IMR-90 (cell line): Measurements from ENCODE around the gene EIF4E1B. TPM values are rescaled to one million over a fixed set of nuclear protein-coding genes. Genes with fewer than 3 reads are reported as not detected.

Experiments
- ATAC-seq: fragments of 200-7000 bp; cut with Tn5 transposase; 2 replicates; pipeline ENCODE4 v1.9.1; 2020; ENCODE audit warnings: low read depth, mild to moderate bottlenecking, moderate library complexity
- BruUV-seq: library from RNA; stranded (reverse); fragments of 400-500 nt; replicated peaks from 2 replicates; lab custom pipeline; 2021; lab: Mats Ljungman, UMichigan
- CTCF ChIA-PET: fragments of 300-600 bp; formaldehyde crosslinking; extraction: SDS; loops from one replicate; lab custom pipeline; 2021; ENCODE audit warnings: antibody characterized with exemption; lab: Yijun Ruan, JAX
- POLR2A ChIA-PET: fragments of 300-600 bp; sonication (Branson Sonifier 250); formaldehyde crosslinking; loops from one replicate; lab custom pipeline; 2022; ENCODE audit warnings: antibody characterized with exemption; ENCODE audit not compliant: unreplicated experiment; lab: Charles Lee
- DNase-seq: peaks from one replicate; pipeline ENCODE4 v3.0.0; 2013
- H2AFZ ChIP-seq: replicated peaks from 2 replicates; pipeline ENCODE3; 2013; ENCODE audit warnings: low read length, mild to moderate bottlenecking; ENCODE audit not compliant: poor library complexity
- H2AK5ac ChIP-seq: 2 replicates; pipeline ENCODE4 v1.6.1; 2013; ENCODE audit warnings: low read depth, low read length, inconsistent platforms
- H2AK9ac ChIP-seq: replicated peaks from 2 replicates; pipeline ENCODE3; 2013; ENCODE audit warnings: mild to moderate bottlenecking, low read depth, low read length, moderate library complexity; ENCODE audit not compliant: poor library complexity
- H2BK120ac ChIP-seq: 2 replicates; pipeline ENCODE4 v1.6.1; 2013; ENCODE audit warnings: low read depth, low read length, inconsistent platforms
- H2BK15ac ChIP-seq: 3 replicates; pipeline ENCODE4 v1.6.1; 2013; ENCODE audit warnings: low read depth, low read length, inconsistent platforms
- H2BK20ac ChIP-seq: 2 replicates; pipeline ENCODE4 v1.6.1; 2013; ENCODE audit warnings: low read depth, mild to moderate bottlenecking, inconsistent platforms, low read length, moderate library complexity
- H2BK5ac ChIP-seq: 2 replicates; pipeline ENCODE4 v1.6.1; 2013; ENCODE audit warnings: mild to moderate bottlenecking, low read depth, low read length, inconsistent platforms; ENCODE audit not compliant: poor library complexity, severe bottlenecking
- H3K14ac ChIP-seq: replicated peaks from 2 replicates; pipeline ENCODE4 v1.6.1; 2013; ENCODE audit warnings: low read depth, low read length, inconsistent platforms
- H3K18ac ChIP-seq: 2 replicates; pipeline ENCODE4 v1.6.1; 2013; ENCODE audit warnings: low read depth, low read length, control low read depth
- H3K23ac ChIP-seq: 2 replicates; pipeline ENCODE4 v1.6.1; 2013; ENCODE audit warnings: low read depth, low read length, inconsistent platforms
- H3K27ac ChIP-seq: 2 replicates; pipeline ENCODE4 v1.5.1; 2013; ENCODE audit warnings: mild to moderate bottlenecking, control low read depth, low read length; ENCODE audit not compliant: insufficient read depth
- H3K27me3 ChIP-seq: 2 replicates; pipeline ENCODE4 v1.6.1; 2013; ENCODE audit warnings: low read length; ENCODE audit not compliant: control insufficient read depth, insufficient read depth
- H3K36me3 ChIP-seq: 2 replicates; pipeline ENCODE4 v1.6.1; 2013; ENCODE audit warnings: low read length, mixed read lengths; ENCODE audit not compliant: control insufficient read depth, insufficient read depth
- H3K4ac ChIP-seq: 2 replicates; pipeline ENCODE4 v1.6.1; 2013; ENCODE audit warnings: low read depth, low read length, inconsistent platforms
- H3K4me1 ChIP-seq: 2 replicates; pipeline ENCODE4 v1.6.1; 2013; ENCODE audit warnings: low read length, mixed read lengths; ENCODE audit not compliant: control insufficient read depth, insufficient read depth
- H3K4me2 ChIP-seq: 2 replicates; pipeline ENCODE4 v1.6.1; 2013; ENCODE audit warnings: low read depth, mild to moderate bottlenecking, control low read depth, low read length, moderate library complexity
- H3K4me3 ChIP-seq: 2 replicates; pipeline ENCODE4 v1.5.1; 2013; ENCODE audit warnings: low read depth, mild to moderate bottlenecking, control low read depth, low read length, moderate library complexity; ENCODE audit not compliant: insufficient read depth
- H3K56ac ChIP-seq: 2 replicates; pipeline ENCODE4 v1.6.1; 2013; ENCODE audit warnings: low read length, inconsistent platforms; ENCODE audit not compliant: insufficient read depth; ENCODE audit errors: extremely low read depth
- H3K79me1 ChIP-seq, 2 experiments: 2 replicates each; pipeline ENCODE4 v1.6.1; 2013; ENCODE audit warnings: low read length in 2 of 2, inconsistent platforms in 1 of 2, low read depth in 1 of 2
- H3K9ac ChIP-seq: 2 replicates; pipeline ENCODE4 v1.6.1; 2013; ENCODE audit warnings: low read depth, low read length, control low read depth
- H3K9me1 ChIP-seq: 2 replicates; pipeline ENCODE4 v1.6.1; 2013; ENCODE audit warnings: low read length, inconsistent platforms; ENCODE audit not compliant: insufficient read depth
- H3K9me3 ChIP-seq: 2 replicates; pipeline ENCODE4 v1.6.1; 2013; ENCODE audit warnings: low read length; ENCODE audit not compliant: control insufficient read depth, insufficient read depth
- H4K20me1 ChIP-seq: 2 replicates; pipeline ENCODE4 v1.6.1; 2013; ENCODE audit warnings: low read length, inconsistent platforms; ENCODE audit not compliant: insufficient read depth
- H4K5ac ChIP-seq: 2 replicates; pipeline ENCODE4 v1.6.1; 2013; ENCODE audit warnings: mild to moderate bottlenecking, low read depth, low read length, control low read depth
- H4K8ac ChIP-seq, 2 experiments: 2 replicates each; pipeline ENCODE4 v1.6.1; 2013; ENCODE audit warnings: low read depth in 2 of 2, low read length in 2 of 2, control low read depth in 1 of 2, inconsistent platforms in 1 of 2
- H4K91ac ChIP-seq: 2 replicates; pipeline ENCODE4 v1.6.1; 2013; ENCODE audit warnings: low read depth, low read length, inconsistent platforms; ENCODE audit not compliant: insufficient read depth
- CEBPB ChIP-seq: IDR thresholded peaks from 2 replicates; pipeline ENCODE4 v1.6.1; 2012; ENCODE audit warnings: low read depth, low read length, improper control_type of control experiment
- CHD1 ChIP-seq: IDR thresholded peaks from 2 replicates; pipeline ENCODE4 v1.6.1; 2012; ENCODE audit warnings: low read depth, low read length, improper control_type of control experiment
- FOS ChIP-seq: fragments of 150-350 bp; IDR thresholded peaks from 2 replicates; pipeline ENCODE4 v1.6.1; 2016; ENCODE audit warnings: low read depth, low read length
- MAFK ChIP-seq: IDR thresholded peaks from 2 replicates; pipeline ENCODE4 v1.6.1; 2012; ENCODE audit warnings: low read depth, low read length, improper control_type of control experiment
- MAZ ChIP-seq: IDR thresholded peaks from 2 replicates; pipeline ENCODE4 v1.6.1; 2012; ENCODE audit warnings: low read depth, mild to moderate bottlenecking, low read length, improper control_type of control experiment, moderate library complexity, borderline replicate concordance
- MXI1 ChIP-seq: IDR thresholded peaks from 2 replicates; pipeline ENCODE4 v1.6.1; 2012; ENCODE audit warnings: low read depth, mild to moderate bottlenecking, low read length, moderate library complexity, borderline replicate concordance
- NFE2L2 ChIP-seq: fragments of 150-350 bp; IDR thresholded peaks from 2 replicates; pipeline ENCODE4 v1.6.1; 2016; ENCODE audit warnings: low read depth, mild to moderate bottlenecking, low read length
- RAD21 ChIP-seq: IDR thresholded peaks from 2 replicates; pipeline ENCODE4 v1.6.1; 2012; ENCODE audit warnings: low read length, improper control_type of control experiment
- RCOR1 ChIP-seq: IDR thresholded peaks from 2 replicates; pipeline ENCODE4 v1.6.1; 2012; ENCODE audit warnings: mild to moderate bottlenecking, low read length, improper control_type of control experiment; ENCODE audit not compliant: insufficient replicate concordance
- RFX5 ChIP-seq: IDR thresholded peaks from 2 replicates; pipeline ENCODE4 v1.8.0; 2012; ENCODE audit warnings: low read depth, mild to moderate bottlenecking, low read length, moderate library complexity
- SMC3 ChIP-seq: fragments of 150-350 bp; IDR thresholded peaks from 2 replicates; pipeline ENCODE4 v1.6.1; 2016; ENCODE audit warnings: low read depth, mild to moderate bottlenecking, antibody characterized with exemption, low read length, moderate library complexity
- WGBS, 2 experiments: methylation state at CpG; one replicate each; pipeline versions ENCODE4 v1.1.5 to v1.1.7; 2013; ENCODE audit warnings: missing lambda C conversion rate in 2 of 2; ENCODE audit not compliant: insufficient read length in 1 of 2; ENCODE audit errors: extremely low coverage in 2 of 2; 5-methylcytosine and 5-hydroxymethylcytosine counted together
- dilution Hi-C: fragments of 300-500 bp; cut with HindIII; formaldehyde crosslinking; loops from one replicate; pipeline ENCODE4 v1.14.3; 2018; ENCODE audit warnings: low sequenced_read_pairs; ENCODE audit not compliant: unreplicated experiment
- in situ Hi-C: fragments of 300-500 bp; cut with MboI; formaldehyde crosslinking; loops from 3 replicates; pipeline ENCODE4 v1.14.3; 2019; ENCODE audit warnings: low sequenced_read_pairs, inconsistent platforms, mixed read lengths
- intact Hi-C: fragments of 100-400 bp; cut with micrococcal nuclease; formaldehyde crosslinking; loops from 2 replicates; pipeline ENCODE4 v1.10.0; 2022
- polyA plus RNA-seq, 3 experiments: library from polyadenylated mRNA; depleted of rRNA; stranded (reverse); fragments of >200 nt; gene quantifications; 2 replicates each; pipeline ENCODE4 v1.2.3, GENCODE V29; 2012; ENCODE audit warnings: low replicate concordance in 1 of 3
- total RNA-seq: library from RNA; depleted of rRNA; stranded (reverse); fragments of >200 nt; gene quantifications from 2 replicates; pipeline ENCODE4 v1.2.3, GENCODE V29; 2012
- TF ChIP-seq, protein P1 (sequence below): conservative IDR thresholded peaks from 2 replicates; pipeline ENCODE4 v1.5.1; 2012; ENCODE audit warnings: mild to moderate bottlenecking, low read depth, low read length, improper control_type of control experiment
- TF ChIP-seq, protein P2 (sequence below): fragments of 150-350 bp; IDR thresholded peaks from 2 replicates; pipeline ENCODE4 v1.6.1; 2017; ENCODE audit warnings: mild to moderate bottlenecking, antibody characterized with exemption, low read length, low read depth
- TF ChIP-seq, protein P3 (sequence below): fragments of 150-350 bp; IDR thresholded peaks from 2 replicates; pipeline ENCODE4 v1.6.1; 2016; ENCODE audit warnings: low read depth, mild to moderate bottlenecking, low read length, moderate library complexity, borderline replicate concordance

The EIF4E1B gene
- total and polyA plus RNA-seq, 2 of the 4 experiments (the other 2 are of a cell fraction) = not detected

DNA sequence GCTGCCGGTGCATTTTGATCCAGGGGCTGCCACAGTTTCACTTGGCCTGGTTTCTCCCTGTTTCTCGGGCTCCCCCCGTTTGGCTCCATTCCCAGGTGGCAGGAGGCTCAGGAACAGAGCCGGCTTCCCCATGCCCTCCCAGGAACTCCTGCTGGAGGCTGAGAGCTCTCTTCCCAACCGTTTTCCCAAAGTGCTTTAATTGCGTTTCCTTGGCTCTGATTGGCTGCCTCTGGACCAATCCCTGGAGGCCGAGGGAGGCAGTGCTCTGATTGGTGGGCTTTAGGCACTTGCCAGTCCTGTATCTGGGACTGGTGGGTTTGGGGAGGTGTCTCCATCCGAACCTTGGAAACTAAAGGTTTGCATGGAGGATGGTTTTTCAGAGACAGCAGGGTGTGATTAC, 21.7 kb downstream of the EIF4E1B start:
- H2AK9ac ChIP-seq = no peak overlapping the region
- H4K91ac ChIP-seq = no peak overlapping the region
- 56% methylated on average over 3 of the region's 8 CpGs; no CpG with 5 or more reads in 1 of the 2 experiments for WGBS, 2 experiments
- H3K4me1 ChIP-seq = peaks cover 9% of the 10 kb centered on the region; the same call in 1 of the 2 replicates
- H4K5ac ChIP-seq = no peak overlapping the region
- no peaks in the 10 kb centered on the region for H3K9me3 ChIP-seq
- peaks cover 10% of the 10 kb centered on the region; the same call in 1 of the 2 replicates for H3K36me3 ChIP-seq
- H3K27me3 ChIP-seq = no peaks in the 10 kb centered on the region
- H3K18ac ChIP-seq = no peak overlapping the region
- in situ Hi-C loops (no loop called here), intact Hi-C loops (no loop called here), dilution Hi-C loops (no loop called here)
- no peak overlapping the region for H3K23ac ChIP-seq
- no peak overlapping the region for H2BK15ac ChIP-seq
- H4K20me1 ChIP-seq = peaks cover 39% of the 10 kb centered on the region
- CTCF ChIA-PET = interaction anchor here (0.7 to 1.3 kb wide), 2 partner anchors 9 to 312 kb away, joined by 3 to 5 read pairs; no protein-coding TSS in a partner anchor
- no peak overlapping the region for H3K27ac ChIP-seq
- H3K4me3 ChIP-seq = no peak overlapping the region
- H3K4me2 ChIP-seq = no peak overlapping the region
- H3K9ac ChIP-seq = no peak overlapping the region
- H3K4ac ChIP-seq = no peak overlapping the region
- no peak overlapping the region for H4K8ac ChIP-seq
- no peak overlapping the region for H2BK20ac ChIP-seq
- TF ChIP-seq RCOR1 (no peak), SMC3 (no peak), RAD21 (no peak), FOS (no peak), CHD1 (no peak), NFE2L2 (no peak), MAZ (no peak), MXI1 (no peak), RFX5 (no peak), CEBPB (no peak), MAFK (no peak)
- TF ChIP-seq, protein P1, sequence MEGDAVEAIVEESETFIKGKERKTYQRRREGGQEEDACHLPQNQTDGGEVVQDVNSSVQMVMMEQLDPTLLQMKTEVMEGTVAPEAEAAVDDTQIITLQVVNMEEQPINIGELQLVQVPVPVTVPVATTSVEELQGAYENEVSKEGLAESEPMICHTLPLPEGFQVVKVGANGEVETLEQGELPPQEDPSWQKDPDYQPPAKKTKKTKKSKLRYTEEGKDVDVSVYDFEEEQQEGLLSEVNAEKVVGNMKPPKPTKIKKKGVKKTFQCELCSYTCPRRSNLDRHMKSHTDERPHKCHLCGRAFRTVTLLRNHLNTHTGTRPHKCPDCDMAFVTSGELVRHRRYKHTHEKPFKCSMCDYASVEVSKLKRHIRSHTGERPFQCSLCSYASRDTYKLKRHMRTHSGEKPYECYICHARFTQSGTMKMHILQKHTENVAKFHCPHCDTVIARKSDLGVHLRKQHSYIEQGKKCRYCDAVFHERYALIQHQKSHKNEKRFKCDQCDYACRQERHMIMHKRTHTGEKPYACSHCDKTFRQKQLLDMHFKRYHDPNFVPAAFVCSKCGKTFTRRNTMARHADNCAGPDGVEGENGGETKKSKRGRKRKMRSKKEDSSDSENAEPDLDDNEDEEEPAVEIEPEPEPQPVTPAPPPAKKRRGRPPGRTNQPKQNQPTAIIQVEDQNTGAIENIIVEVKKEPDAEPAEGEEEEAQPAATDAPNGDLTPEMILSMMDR = no peak
- TF ChIP-seq, protein P2, sequence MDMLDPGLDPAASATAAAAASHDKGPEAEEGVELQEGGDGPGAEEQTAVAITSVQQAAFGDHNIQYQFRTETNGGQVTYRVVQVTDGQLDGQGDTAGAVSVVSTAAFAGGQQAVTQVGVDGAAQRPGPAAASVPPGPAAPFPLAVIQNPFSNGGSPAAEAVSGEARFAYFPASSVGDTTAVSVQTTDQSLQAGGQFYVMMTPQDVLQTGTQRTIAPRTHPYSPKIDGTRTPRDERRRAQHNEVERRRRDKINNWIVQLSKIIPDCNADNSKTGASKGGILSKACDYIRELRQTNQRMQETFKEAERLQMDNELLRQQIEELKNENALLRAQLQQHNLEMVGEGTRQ = no peak
- TF ChIP-seq, protein P3, sequence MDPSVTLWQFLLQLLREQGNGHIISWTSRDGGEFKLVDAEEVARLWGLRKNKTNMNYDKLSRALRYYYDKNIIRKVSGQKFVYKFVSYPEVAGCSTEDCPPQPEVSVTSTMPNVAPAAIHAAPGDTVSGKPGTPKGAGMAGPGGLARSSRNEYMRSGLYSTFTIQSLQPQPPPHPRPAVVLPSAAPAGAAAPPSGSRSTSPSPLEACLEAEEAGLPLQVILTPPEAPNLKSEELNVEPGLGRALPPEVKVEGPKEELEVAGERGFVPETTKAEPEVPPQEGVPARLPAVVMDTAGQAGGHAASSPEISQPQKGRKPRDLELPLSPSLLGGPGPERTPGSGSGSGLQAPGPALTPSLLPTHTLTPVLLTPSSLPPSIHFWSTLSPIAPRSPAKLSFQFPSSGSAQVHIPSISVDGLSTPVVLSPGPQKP = no peak
- ATAC-seq = no peak
- no peak overlapping the region for H3K14ac ChIP-seq
- POLR2A ChIA-PET = no interaction called here
- no peak overlapping the region for H2BK5ac ChIP-seq
- no peak overlapping the region for H2BK120ac ChIP-seq
- H3K79me1 ChIP-seq = peaks cover 4 to 42% of the 10 kb centered on the region in 2 experiments
- BruUV-seq = no TSS peak
- H3K9me1 ChIP-seq = peaks cover 3% of the 10 kb centered on the region; the same call in 1 of the 2 replicates
- H2AK5ac ChIP-seq = no peak overlapping the region
- no peak for DNase-seq
- H2AFZ ChIP-seq = no peak overlapping the region
- no peak overlapping the region for H3K56ac ChIP-seq
